Sigmoid colon (tissue), 3 donors: ENCODE data around the gene GMEB2.

ENCODE experiments used
- POLR2A ChIP-seq, 2 donors: fragments of 450-650 bp; IDR thresholded peaks; one replicate each; pipeline ENCODE4 v1.6.1; 2016; ENCODE audit warnings: antibody characterized with exemption in 2 of 2, mild to moderate bottlenecking in 2 of 2, moderate library complexity in 2 of 2
- TF ChIP-seq, protein P1 (sequence below), 4 experiments: fragments of 450-650 bp in 3 of 4; fragments of 200-600 bp in 1 of 4; IDR thresholded peaks; one replicate each; pipeline ENCODE4 v1.5.1; 2016 to 2019; ENCODE audit warnings: antibody characterized with exemption in 4 of 4, mild to moderate bottlenecking in 3 of 4, moderate library complexity in 2 of 4

- TF ChIP-seq, protein P1, sequence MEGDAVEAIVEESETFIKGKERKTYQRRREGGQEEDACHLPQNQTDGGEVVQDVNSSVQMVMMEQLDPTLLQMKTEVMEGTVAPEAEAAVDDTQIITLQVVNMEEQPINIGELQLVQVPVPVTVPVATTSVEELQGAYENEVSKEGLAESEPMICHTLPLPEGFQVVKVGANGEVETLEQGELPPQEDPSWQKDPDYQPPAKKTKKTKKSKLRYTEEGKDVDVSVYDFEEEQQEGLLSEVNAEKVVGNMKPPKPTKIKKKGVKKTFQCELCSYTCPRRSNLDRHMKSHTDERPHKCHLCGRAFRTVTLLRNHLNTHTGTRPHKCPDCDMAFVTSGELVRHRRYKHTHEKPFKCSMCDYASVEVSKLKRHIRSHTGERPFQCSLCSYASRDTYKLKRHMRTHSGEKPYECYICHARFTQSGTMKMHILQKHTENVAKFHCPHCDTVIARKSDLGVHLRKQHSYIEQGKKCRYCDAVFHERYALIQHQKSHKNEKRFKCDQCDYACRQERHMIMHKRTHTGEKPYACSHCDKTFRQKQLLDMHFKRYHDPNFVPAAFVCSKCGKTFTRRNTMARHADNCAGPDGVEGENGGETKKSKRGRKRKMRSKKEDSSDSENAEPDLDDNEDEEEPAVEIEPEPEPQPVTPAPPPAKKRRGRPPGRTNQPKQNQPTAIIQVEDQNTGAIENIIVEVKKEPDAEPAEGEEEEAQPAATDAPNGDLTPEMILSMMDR (IDR thresholded peaks at IDR 0.05) = no peak
- no peak for TF ChIP-seq POLR2A (IDR thresholded peaks at IDR 0.05)
Measured at GRCh38 chr20:63565021-63565698, 61.7 kb downstream of the GMEB2 start.
